SK-N-MC (cell line): ENCODE measurements around the gene MYO9A.

Experiments
- DNase-seq: peaks from one replicate; pipeline ENCODE4 v3.0.0-alpha.2; 2011; ENCODE audit warnings: low read depth, low spot score
- H3K27ac ChIP-seq: fragments of 200-600 bp; sonication (generic); 2 replicates; pipeline ENCODE4 v1.5.1; 2016; ENCODE audit warnings: mixed run types
- H3K36me3 ChIP-seq: fragments of 200-600 bp; sonication (generic); 2 replicates; pipeline ENCODE4 v1.6.1; 2017; ENCODE audit warnings: antibody characterized with exemption, low read length, mixed read lengths; ENCODE audit not compliant: insufficient read depth
- H3K4me3 ChIP-seq: fragments of 200-600 bp; sonication (generic); 2 replicates; pipeline ENCODE4 v1.5.1; 2016
- H3K9ac ChIP-seq: fragments of 200-600 bp; sonication (generic); 2 replicates; pipeline ENCODE4 v1.8.0; 2017; ENCODE audit warnings: mixed run types, mixed read lengths; ENCODE audit not compliant: insufficient read length
- H3K9me3 ChIP-seq: fragments of 200-600 bp; sonication (generic); 2 replicates; pipeline ENCODE4 v1.6.1; 2017; ENCODE audit warnings: low read depth, mild to moderate bottlenecking, antibody characterized with exemption, low read length, moderate library complexity, mixed read lengths
- EZH2 ChIP-seq: fragments of 200-600 bp; sonication (generic); IDR thresholded peaks from one replicate; pipeline ENCODE4 v1.6.1; 2017; ENCODE audit warnings: antibody characterized with exemption
- FOXP2 ChIP-seq: optimal IDR thresholded peaks from 2 replicates; pipeline ENCODE3; 2011; ENCODE audit warnings: mild to moderate bottlenecking, moderate library complexity; ENCODE audit not compliant: insufficient read depth; ENCODE audit errors: extremely low read length, control extremely low read depth
- POLR2AphosphoS5 ChIP-seq: IDR thresholded peaks from 2 replicates; pipeline ENCODE4 v1.6.1; 2012; ENCODE audit warnings: mild to moderate bottlenecking, low read depth, low read length, borderline replicate concordance

Gene MYO9A

DNA sequence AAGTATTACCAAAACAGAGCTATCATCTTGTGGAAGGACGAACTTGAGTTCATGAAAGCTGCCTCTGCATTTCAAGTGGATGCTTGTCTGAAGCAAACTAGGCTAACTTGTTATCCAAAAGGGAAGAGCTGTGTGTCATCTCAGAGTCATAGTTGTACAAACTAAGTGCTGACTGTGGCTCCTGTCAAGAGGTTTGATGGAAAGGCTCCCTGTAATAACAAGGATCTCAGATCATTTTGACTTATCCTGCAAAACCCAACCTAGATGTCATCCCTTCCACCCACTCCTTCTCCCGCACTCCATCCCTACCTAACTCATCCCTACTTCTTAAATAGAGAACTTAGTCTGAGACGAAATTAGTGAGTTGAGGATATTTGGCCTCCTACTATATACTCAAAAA, 196.8 kb downstream of the MYO9A start:
- DNase-seq: no peak
- H3K36me3 ChIP-seq: no peaks in the 10 kb centered on the region
- TF ChIP-seq EZH2 (no peak), POLR2AphosphoS5 (no peak), FOXP2 (no peak)
- H3K27ac ChIP-seq: no peak overlapping the region
- no peak overlapping the region for H3K9ac ChIP-seq
- H3K9me3 ChIP-seq: no peaks in the 10 kb centered on the region
- H3K4me3 ChIP-seq: no peak overlapping the region

DNA sequence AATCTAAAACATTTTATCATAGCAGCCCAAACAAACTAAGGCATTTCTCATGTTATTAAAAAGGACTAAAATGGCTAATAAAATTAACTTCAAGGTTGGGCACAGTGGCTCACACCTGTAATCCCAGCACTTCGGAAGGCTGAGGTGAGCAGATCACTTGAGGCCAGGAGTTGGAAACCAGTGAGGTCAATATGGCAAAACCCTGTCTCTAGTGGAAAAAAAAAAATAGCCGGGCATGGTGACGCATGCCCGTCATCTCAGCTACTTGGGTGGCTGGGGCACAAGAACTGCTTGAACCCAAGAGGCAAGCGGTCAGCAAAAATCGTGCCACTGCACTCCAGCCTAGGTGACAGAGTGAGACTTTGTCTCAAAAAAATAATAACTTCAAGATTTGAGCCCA, 197.4 kb downstream of the MYO9A start:
- no peak for DNase-seq
- Histone ChIP-seq H3K9me3 (no peaks in the 10 kb centered on the region), H3K36me3 (no peaks in the 10 kb centered on the region), H3K9ac (no peak overlapping the region), H3K27ac (no peak overlapping the region), H3K4me3 (no peak overlapping the region)
- TF ChIP-seq FOXP2 (no peak), POLR2AphosphoS5 (no peak), EZH2 (no peak)

- no peaks in the 10 kb centered on the region for H3K9me3 ChIP-seq
- no peak overlapping the region for H3K4me3 ChIP-seq
- H3K9ac ChIP-seq: no peak overlapping the region
- no peak overlapping the region for H3K27ac ChIP-seq
- no peak for TF ChIP-seq EZH2
- TF ChIP-seq FOXP2: no peak
- TF ChIP-seq POLR2AphosphoS5: no peak
- peaks cover 6% of the 10 kb centered on the region; the same call in 1 of the 2 replicates for H3K36me3 ChIP-seq
- peak; percentile 18 for DNase-seq
Observed at GRCh38 chr15:71916834-71917233, 201.1 kb downstream of the MYO9A start.

DNA sequence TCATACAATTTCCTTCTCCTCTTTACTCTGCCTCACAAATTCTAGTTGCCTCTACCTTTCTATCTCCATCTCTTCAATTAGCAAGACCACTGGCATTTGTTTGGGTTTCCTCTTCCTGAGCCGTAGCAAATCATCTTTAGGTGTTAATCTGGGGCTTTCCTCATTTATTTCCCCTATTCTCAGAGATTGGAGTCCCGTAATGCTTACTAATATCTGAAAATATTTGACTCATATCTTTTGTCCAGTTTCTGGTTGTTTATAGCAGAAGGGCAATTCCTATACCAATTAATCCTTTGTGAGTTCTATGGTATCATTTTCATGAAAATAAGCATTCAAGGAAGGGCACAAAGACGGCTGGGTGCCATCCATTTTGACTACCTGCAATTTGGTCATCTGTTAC, 203.9 kb downstream of the MYO9A start:
- H3K9ac ChIP-seq: no peak overlapping the region
- peaks cover 6% of the 10 kb centered on the region; the same call in 1 of the 2 replicates for H3K36me3 ChIP-seq
- no peak overlapping the region for H3K4me3 ChIP-seq
- DNase-seq: no peak
- TF ChIP-seq POLR2AphosphoS5 (no peak), EZH2 (no peak), FOXP2 (no peak)
- no peaks in the 10 kb centered on the region for H3K9me3 ChIP-seq
- H3K27ac ChIP-seq: no peak overlapping the region

GRCh38 chr15:71899674-71900073, 218.3 kb downstream of the MYO9A start:
- Histone ChIP-seq H3K27ac (no peak overlapping the region), H3K36me3 (peaks cover 7% of the 10 kb centered on the region; the same call in 1 of the 2 replicates), H3K4me3 (no peak overlapping the region), H3K9ac (no peak overlapping the region), H3K9me3 (no peaks in the 10 kb centered on the region)
- TF ChIP-seq EZH2 (no peak), POLR2AphosphoS5 (no peak), FOXP2 (no peak)
- DNase-seq: no peak

GRCh38 chr15:71893691-71894090, 224.3 kb downstream of the MYO9A start:
- no peaks in the 10 kb centered on the region; the same call in 1 of the 2 replicates for H3K36me3 ChIP-seq
- no peak overlapping the region for H3K27ac ChIP-seq
- H3K9me3 ChIP-seq: no peaks in the 10 kb centered on the region
- TF ChIP-seq FOXP2 (no peak), POLR2AphosphoS5 (no peak)
- H3K4me3 ChIP-seq: no peak overlapping the region
- no peak for DNase-seq
- no peak overlapping the region for H3K9ac ChIP-seq

DNA sequence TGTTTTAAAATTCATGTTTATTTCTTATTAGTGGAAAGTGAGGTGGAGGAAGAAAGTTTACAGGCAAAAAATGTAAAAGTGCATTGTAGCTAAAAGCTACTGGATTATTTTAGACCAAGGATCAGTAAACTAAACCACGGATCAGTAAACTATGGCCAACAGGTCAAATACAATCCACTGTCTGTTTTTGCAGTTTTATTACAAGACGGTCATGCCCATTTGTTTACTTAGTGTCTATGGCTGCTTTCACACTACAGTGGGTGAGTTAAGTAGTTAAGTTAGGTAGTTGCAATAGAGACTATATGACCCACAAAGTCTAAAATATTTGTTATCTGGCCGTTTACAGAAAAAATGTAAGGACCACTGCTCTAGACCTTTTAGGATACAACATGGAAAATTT, 225.6 kb downstream of the MYO9A start:
- TF ChIP-seq FOXP2 (no peak), EZH2 (no peak), POLR2AphosphoS5 (no peak)
- no peaks in the 10 kb centered on the region for H3K9me3 ChIP-seq
- H3K36me3 ChIP-seq: no peaks in the 10 kb centered on the region
- no peak overlapping the region for H3K27ac ChIP-seq
- no peak overlapping the region for H3K9ac ChIP-seq
- no peak overlapping the region for H3K4me3 ChIP-seq
- DNase-seq: no peak

DNA sequence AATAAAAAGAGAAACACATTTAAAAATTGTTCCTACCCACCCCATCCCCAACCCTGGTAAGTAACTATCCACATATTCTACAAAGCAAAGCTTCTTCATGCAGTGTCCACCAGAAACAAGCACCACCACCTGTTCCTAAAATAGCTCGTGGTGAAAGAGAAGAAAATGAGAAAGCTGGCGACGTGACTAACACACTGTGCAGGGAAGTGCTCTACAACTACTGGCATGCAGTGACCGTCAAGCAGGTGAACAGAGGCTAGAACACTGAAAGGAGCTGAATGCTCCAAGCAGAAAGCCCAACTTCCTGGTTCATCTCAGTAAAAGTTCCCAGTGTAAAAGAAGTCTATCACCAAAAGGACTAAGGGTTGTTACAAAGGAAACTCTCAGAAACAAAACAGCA, 226.9 kb downstream of the MYO9A start:
- no peak for DNase-seq

DNA sequence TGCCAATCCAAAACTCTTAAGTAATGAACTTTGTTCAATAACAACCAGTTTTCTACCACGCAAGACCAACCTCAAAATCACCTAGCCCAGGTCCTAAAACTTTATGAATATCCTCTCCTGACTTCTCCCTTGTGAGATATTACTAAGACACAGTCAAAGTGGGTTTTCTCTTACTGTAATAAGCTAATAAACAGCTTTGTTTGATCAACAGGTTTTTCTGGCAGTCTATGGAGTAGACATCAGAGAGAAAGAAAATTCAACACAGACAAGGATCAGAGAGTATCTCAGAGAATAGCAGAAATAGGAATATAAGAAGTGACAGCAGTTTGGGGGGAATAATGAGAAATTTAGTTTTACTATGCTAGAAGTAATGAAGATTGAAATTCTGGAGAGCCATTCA, 228.0 kb downstream of the MYO9A start:
- Histone ChIP-seq H3K9ac (no peak overlapping the region), H3K36me3 (no peaks in the 10 kb centered on the region), H3K27ac (no peak overlapping the region), H3K9me3 (no peaks in the 10 kb centered on the region), H3K4me3 (no peak overlapping the region)
- TF ChIP-seq EZH2 (no peak), FOXP2 (no peak), POLR2AphosphoS5 (no peak)
- no peak for DNase-seq

More for the DNA sequence above, 226.9 kb downstream of the MYO9A start:
- Histone ChIP-seq H3K36me3 (no peaks in the 10 kb centered on the region), H3K9me3 (no peaks in the 10 kb centered on the region), H3K4me3 (no peak overlapping the region), H3K27ac (no peak overlapping the region), H3K9ac (no peak overlapping the region)
- TF ChIP-seq FOXP2 (no peak), POLR2AphosphoS5 (no peak), EZH2 (no peak)
